GM18870 (cell line): Measurements from ENCODE around the gene TENM4.
"Not testable (repeated sequence)": the region's sequence is repeated elsewhere in the genome, so short reads cannot be mapped to it uniquely, and the experiment has no call there.

Experiments used
- ATAC-seq: cut with Tn5 transposase; IDR thresholded peaks from one replicate; pipeline ENCODE4 v1.9.1; 2021; ENCODE audit warnings: moderate library complexity; ENCODE audit not compliant: unreplicated experiment

The TENM4 gene

GRCh38 chr11:79226126-79226525 is 214.7 kb downstream of the TENM4 start:
- ATAC-seq: no peak

GRCh38 chr11:79222163-79222562 is 218.7 kb downstream of the TENM4 start:
- not testable (repeated sequence) for ATAC-seq

GRCh38 chr11:79221444-79222130 is 219.2 kb downstream of the TENM4 start:
- ATAC-seq: no peak

- ATAC-seq: no peak
Observed at GRCh38 chr11:79220171-79220570, 220.7 kb downstream of the TENM4 start.

GRCh38 chr11:79219186-79220045 is 221.4 kb downstream of the TENM4 start:
- no peak for ATAC-seq

GRCh38 chr11:79212741-79213190 is 228.1 kb downstream of the TENM4 start:
- no peak for ATAC-seq

- no peak for ATAC-seq
Observed at GRCh38 chr11:79209540-79210266, 231.1 kb downstream of the TENM4 start.

GRCh38 chr11:79208126-79208525 is 232.7 kb downstream of the TENM4 start:
- ATAC-seq: peak; percentile 82

- no peak for ATAC-seq
Observed at GRCh38 chr11:79206951-79207350, 233.9 kb downstream of the TENM4 start.

- no peak for ATAC-seq
Observed at GRCh38 chr11:79205786-79206185, 235.0 kb downstream of the TENM4 start.

GRCh38 chr11:79201677-79202347 is 239.0 kb downstream of the TENM4 start:
- peak; percentile 79 for ATAC-seq

- ATAC-seq: no peak
Observed at GRCh38 chr11:79200398-79201070, 240.3 kb downstream of the TENM4 start.

GRCh38 chr11:79199729-79200354 is 241.0 kb downstream of the TENM4 start:
- ATAC-seq: no peak

GRCh38 chr11:79198898-79199250 is 242.0 kb downstream of the TENM4 start:
- ATAC-seq: no peak

GRCh38 chr11:79198203-79198897 is 242.5 kb downstream of the TENM4 start:
- no peak for ATAC-seq

- no peak for ATAC-seq
Observed at GRCh38 chr11:79196950-79197349, 243.9 kb downstream of the TENM4 start.

GRCh38 chr11:79195209-79195608 is 245.6 kb downstream of the TENM4 start:
- ATAC-seq: no peak

GRCh38 chr11:79193663-79194310 is 247.0 kb downstream of the TENM4 start:
- ATAC-seq: no peak

- ATAC-seq: no peak
Observed at GRCh38 chr11:79192836-79193235, 248.0 kb downstream of the TENM4 start.
